GM18520 (cell line): ENCODE measurements around the gene PHLDA3.
A peak's percentile ranks its signal among the peaks of the same experiment; 100 is the strongest.

ENCODE experiments used
- ATAC-seq: cut with Tn5 transposase; IDR thresholded peaks from one replicate; pipeline ENCODE4 v1.9.1; 2021; ENCODE audit not compliant: unreplicated experiment

Gene PHLDA3

DNA sequence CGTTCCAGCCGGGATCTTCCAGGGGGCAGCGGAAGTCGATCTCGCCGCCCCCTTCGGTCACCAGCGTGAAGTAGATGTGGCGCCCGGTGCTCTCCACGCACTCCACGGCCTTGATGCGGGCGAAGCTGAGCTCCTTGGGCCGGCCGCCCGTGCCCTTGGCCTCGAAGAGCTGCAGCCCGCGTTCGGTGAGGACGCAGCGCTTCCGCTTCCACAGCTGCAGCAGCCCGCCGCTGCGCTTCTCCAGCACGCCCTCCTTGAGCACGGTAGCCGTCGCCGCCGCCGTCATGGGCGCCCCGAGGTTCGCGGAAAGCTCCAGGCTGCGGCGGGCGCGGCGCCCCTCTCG lies 516 bp downstream of the PHLDA3 start:
- ATAC-seq: peak; percentile 18

DNA sequence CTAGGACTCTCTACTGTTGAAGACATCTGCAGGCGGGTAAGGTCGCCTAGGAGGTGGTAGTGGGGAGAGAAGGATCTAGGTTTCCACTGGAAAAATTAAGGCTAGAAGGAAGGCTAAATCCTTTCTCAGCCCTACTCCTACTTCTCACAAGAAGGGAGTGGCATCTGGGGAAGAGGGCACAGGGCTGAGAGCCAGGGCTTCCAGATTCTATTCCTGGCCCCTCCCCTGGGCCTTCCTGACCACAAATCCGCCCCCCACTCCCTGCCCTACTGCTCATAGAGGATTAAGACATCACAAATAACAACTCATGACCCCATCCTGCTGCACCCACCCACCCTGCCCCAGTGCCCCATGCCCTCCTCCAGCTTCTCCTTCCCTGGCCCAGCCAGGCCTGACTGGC lies 2.5 kb downstream of the PHLDA3 start:
- ATAC-seq: no peak

DNA sequence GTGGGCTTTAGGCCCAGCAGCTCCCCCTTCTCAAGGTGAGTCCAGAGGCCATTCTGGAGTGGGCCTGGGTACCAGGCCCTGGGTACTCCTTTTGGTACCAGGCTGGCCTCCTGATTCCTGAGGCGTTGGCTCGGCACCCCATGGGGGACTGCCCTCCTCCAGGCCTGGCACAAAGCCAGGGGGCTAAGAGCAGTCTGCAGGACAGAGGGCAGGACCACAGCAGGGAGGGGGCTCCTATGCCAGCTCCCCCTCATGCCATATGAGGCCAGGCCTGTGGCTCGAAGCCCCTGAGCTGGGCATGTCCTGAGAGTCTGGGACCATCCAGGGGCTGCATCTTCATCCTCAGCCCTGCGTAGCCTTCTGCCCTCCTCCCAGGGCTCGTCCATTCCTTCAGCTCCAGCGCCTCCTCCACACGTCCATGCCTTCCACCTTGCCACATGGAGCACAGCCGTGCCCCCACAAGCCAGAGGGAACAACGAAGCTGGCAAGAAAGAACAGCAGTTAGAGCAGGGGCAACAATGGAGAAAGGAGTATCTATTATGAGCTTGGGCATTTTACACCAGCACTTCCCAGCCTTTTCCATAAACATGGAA lies 3.2 kb downstream of the PHLDA3 start:
- ATAC-seq: no peak

DNA sequence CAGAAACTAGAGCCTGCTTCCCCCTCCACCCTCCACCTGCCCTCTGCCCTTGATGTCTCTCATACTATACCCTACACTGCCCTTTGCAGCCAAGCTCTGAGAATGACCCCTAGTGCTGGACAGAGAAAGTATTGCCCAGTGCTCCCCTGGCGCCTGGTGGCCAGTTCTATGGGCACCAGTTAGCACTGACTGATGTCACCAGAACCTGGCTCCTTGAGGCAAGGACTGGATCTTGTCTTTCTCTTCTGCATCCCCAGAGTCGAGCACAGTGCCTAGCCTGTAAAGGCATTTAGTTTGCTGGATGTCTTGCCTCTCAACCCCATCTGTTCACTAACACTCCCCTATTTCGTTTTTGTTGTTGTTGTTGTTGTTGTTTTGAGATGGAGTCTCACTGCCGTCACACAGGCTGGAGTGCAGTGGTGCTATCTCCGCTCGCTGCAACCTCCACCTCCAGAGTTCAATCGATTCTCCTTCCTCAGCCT lies 5.9 kb downstream of the PHLDA3 start:
- ATAC-seq: no peak

DNA sequence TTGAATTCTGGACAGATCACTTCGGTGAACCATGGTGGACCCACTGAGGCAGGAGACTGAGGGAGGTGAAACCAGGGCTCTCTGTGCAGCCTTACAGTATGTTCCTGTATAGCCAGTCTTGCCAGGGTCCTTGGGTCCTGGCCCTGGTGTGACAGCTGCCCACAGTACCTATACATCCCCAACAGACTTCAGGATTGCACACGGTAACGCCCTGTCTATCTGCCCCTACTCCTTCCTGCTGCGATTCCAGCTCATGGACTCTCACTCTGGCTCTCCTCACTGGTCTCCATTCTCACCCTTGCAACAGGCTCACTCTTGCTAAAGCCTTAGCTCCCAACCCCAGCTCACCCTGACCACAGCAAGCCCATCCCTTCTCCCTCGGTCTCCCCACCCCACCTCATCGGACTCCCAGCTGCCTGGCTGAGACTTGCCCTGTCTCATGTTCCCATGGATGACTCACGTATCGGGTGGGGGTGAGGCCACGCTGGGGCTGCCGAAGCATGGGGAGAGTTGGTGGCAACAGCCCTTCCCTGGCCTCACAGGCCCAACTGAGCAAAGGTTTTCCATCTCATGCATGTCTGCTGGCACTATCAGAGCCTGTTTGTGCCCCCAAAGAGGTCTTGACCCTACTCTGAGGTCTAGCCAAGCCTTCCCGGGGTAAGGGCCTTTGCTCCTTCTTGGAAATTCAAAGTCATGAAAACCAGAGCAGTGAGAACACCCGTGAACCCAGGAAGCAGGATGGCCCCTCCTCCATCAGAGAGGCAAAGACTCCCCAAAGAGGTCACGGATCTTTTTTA lies 7.1 kb downstream of the PHLDA3 start:
- ATAC-seq: no peak

DNA sequence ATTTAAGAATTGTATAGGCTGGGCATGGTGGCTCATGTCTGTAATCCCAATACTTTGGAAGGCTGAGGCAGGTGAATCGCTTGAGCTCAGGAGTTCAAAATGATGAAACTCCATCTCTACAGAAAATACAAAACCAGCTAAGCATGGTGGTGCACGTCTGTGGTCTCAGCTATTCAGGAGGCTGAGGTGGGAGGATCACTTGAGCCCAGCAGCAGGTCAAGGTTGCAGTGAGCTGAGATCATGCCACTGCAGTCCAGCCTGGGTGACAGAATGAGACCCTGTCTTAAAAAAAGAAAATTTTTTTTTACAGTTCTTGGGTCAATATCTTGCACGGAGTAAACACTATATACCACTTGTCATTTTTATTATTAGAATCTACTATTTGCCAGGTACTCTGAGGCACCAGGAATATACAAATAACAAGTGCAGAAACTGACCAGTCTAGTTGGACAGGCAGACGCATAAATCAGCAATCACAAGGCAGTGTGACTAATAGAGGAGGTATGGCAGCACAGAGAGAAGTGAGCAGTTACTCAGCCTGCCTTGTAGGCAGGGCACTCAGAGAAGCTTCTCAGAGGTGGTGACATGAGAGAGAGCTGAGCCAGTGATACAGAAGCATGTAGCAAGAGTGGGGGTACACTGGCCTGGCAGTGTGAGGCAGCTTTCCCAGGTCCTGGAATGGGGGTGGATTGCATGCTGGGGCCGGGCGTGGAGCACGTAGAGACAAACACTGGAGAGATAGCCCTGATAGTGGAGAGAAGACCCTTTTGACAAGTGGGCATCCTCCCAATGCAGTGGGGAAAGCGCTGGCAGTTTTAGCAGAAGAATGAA lies 8.0 kb downstream of the PHLDA3 start:
- ATAC-seq: no peak

DNA sequence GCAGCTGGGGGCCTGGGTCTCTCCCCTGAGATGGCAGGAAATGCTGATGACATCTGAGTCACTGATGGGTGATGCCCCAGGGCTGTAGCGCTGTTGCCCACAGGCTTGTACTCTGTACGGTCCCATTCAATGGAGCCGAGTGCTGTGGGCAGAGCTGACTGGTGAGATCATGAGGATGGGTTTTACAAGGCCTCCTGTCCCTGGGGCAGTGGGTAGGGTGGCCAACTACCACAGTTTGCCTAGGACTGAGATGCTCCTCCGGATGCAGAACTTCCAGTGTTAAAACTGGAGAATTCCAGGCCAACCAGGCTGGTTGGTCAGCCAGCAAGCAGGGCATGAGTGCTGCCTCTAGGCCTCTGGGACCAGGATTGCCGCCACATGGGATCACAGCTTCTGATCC lies 9.2 kb downstream of the PHLDA3 start:
- no peak for ATAC-seq

DNA sequence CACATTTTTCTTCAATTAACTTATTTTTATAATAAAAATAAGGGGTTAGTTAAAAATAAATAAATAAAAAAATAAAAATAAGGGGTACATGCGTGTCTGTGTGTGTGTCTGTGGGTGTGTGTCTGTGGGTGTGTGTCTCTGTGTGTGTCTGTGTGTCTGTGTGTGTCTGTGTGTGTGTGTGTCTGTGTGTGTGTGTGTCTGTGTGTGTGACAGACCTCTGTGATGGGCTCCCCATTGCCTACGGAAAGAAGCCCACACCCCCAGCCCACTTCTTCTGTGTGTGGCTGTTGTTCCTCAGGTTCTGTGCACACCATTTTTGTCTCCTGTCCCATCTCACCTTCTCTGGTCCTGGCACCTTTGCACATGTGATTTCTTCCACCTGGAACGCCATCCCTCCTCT lies 9.9 kb downstream of the PHLDA3 start:
- no peak for ATAC-seq

DNA sequence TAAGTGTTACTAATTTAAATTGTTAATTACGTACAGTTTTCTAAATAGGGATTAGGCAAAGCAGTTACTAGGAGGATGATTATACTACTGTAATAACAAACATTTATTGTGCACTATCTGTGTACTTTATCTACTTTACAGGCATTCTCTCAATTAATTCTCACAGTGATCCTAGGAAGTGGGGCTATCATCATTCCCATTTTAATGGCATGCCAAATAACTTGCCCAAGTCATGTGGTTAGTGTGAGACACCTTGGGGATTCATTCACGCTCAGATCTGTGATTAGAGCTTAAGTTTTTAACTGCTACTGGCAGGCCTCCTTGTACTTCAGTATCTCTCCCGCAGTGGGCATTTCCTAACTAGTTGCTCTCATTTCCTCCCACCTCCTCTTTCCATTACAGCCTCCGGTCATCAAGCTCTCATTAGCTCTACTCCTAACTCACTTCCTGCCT lies 11.5 kb downstream of the PHLDA3 start:
- no peak for ATAC-seq

DNA sequence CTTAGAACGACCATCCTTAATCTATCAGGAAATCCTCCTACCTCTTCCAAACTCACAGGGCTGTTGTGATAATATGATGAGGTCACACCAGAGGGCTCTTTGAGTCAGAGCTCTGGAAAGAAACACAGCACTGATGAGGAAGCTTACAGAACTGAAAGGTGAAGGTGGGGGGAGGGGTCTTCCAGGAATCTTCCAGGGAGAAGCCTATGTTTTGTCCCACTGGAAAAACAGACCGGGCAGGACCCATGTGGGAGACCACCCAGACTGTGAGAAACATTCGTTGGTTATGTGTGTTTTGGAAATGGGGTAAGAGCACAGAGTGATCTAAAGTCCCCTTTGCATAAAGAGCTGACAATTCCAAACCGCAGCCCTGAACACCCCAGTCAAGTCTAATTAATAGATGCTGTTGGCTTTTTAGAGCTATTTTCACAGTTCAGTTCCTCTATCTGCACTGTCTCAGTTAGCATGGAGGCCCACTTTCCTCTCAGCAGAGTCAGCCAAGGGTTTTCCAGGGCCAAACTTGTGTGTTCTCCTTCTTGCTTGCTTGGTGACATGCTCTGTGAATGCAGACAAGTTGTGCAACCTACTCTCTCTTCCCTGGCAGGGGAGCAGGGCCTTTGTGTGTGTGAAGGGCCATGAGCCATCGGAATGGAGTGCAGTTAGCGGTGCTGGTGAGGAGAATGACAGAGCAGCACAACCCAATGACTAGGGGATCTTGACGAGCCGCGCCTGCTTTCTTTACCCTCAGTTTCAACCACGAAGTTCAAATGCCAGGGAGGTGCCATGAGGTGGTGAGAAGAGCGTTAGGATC lies 12.3 kb downstream of the PHLDA3 start:
- ATAC-seq: no peak

DNA sequence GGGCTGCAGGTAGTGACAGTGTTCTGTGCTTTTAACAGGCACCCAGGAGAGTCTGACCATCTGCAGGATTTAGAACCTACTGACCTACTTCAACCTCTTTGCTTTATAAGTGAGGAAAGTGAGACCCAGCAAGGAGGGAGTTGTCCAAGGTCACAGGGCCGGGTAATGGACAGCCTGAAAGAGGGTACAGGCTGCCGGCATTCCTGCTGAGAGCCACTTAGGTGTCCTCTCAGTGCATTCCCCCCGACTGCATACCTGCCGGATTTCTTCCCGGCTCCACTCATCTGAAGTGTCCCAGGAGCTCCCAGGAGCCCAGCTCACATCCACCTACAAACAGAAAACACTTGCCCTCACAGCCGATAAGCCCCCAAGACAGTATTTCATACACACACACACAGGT lies 13.9 kb downstream of the PHLDA3 start:
- ATAC-seq: no peak

DNA sequence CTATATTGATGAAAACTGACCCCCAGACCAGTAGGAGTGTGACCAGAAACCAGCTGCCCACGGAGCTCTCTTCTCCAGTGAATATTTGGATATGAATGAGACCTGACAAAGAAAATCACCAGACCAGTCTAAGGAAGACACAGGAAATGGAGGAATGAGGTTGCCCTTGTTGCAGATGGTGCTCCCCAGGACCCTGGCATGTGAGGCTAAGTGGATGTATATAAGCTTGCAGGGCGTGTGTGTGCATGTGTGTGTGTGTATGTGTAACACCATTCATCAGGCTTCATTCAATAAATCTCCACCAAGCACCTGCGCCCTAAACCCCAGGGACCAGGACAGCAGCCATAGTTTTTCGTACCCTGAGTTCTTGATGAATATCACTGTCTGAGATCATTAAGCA lies 14.4 kb downstream of the PHLDA3 start:
- no peak for ATAC-seq

DNA sequence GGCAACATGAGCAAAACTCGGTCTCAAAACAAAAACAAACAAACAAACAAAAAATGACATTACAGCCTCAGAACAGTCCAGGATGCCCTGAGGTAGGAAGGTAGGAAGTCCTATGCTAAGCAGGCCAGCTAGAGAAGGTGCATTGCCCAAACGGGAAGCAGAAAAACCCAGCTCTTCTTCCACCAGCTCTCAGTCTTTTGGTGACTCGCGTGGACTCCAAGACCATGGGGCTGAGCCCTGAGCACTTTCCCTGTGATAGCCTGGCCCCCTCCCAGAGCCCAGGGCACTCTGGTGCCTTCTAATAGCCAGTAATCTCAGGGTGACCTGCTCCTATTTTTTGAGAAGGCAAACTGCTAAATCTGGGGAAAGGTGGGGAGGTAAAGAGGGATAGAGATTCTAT lies 16.1 kb downstream of the PHLDA3 start:
- no peak for ATAC-seq

DNA sequence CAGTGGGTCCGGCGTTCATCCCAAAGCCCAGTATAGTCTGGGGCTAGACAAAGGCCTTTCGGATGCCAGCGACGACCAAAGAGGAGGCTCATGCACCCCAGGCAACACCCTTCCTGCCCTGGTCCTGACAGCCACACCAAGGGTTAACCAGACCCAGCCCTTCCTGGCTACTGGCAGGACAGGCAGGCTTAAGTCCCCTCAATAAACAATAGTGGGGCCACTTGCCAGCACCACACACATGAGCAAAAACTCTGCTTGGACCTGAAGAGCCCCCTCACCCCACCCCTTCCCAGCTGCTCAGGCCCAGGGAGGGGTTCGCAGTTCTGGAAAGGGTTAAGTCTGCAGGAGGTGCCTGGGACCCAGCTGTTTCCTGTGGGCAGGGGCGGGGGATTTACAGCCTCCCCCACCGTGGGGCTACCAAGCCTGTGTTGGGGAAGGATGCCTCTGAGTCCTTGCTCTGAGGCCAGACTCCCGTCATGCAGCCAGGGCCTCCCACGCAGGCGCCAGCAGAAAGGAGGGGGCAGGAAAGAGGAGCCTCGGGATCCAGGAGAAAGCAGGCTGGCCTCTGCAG lies 18.2 kb downstream of the PHLDA3 start:
- no peak for ATAC-seq

DNA sequence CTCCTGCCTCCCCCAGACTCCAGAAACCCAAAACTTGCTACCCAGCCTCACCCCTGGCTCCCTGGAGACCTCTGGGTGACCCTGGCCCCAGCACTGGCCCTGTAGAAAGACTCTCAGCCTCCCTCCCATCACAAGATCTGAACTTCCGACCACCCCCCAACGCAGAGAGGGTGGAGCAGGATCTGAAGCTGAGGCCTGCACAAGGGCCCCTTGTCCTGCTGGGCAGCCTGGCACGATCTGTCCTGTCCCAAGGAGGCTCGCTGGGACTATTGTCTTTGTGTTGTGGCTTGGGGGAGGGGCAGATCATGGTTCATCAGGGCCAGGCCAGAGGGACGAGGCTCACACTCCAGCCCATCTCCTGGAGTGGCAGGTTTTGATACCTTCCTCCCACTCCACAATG lies 20.0 kb downstream of the PHLDA3 start:
- ATAC-seq: no peak

DNA sequence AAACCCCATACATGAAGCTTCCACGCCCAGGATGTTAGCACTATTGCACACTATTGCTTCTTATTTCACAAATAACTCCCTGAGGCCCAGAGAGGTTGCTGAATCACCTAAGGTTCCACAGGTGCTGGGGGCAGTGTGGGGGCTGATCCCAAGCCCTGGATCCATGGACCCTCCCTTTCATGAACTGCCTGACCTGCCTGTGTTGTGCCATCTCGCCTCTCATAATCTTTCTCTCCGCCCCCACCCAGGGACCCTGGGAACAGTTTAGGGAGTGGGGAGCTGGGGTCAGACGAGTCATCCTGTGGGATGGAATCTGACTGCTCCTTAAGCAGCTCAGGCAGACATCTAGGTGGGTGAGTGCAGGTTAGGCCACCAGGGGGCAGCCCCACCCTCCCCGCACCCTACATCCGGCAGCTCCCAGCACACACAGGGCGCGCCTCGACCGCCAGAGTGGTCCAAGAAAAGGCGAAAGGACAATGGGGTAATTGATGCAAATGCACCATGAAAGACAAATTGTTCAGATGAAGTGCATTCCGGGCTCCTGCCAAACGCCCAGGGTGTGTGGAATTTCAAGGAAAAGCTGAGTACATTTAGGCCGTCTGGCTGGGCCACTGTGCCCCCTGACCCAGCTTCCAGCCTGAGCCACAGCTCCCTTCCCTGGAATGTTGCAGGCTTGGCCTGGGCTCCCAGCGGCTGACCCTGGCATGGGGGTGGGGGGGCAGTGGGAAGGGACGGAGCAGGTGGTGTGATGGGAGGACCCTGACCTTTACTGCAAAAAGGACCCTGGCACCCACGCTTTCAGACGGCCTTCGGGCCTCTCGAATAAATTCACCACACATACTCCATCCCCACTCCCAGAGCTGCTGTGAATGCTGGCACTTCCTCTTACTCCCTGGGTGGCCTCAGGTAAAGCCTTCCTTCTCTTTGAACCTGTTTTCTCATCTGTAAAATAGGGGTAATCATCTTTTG lies 20.8 kb downstream of the PHLDA3 start:
- no peak for ATAC-seq

DNA sequence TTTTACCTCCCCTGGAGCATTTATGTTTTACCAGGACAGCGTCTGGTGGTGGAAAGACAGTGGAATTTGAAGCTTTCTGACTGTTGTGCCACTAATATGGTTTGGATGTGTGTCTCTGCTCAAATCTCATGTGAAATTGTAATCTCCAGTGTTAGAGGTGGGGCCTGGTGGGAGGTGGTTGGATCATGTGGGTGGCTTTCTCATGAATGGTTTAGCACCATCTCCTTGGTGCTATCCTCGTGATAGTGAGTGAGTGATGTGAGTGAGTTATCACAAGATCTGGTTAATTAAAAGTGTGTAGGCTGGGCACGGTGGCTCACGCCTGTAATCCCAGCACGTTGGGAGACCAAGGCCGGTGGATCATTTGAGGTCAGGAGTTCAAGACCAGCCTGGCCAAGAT lies 23.7 kb downstream of the PHLDA3 start:
- ATAC-seq: no peak

DNA sequence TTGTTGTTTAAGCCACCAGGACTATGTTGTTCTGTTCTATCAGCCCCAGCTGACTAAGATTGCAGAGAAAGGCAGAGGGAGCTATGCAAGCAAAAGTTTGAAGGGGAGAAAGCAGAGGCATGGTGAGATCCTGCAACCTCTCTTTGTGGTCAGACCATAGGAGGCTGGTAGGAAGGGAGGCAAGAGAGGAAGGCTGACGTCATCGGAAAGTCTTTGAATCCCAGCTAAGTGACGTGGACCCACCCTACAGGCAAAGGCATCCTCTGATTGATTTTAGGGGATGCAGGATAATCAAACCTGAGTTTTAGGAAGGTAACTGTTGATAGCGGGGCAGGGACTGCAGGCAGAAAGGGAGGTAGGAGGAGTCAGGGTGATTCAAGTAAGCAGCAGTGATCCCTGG lies 24.2 kb downstream of the PHLDA3 start:
- ATAC-seq: no peak

DNA sequence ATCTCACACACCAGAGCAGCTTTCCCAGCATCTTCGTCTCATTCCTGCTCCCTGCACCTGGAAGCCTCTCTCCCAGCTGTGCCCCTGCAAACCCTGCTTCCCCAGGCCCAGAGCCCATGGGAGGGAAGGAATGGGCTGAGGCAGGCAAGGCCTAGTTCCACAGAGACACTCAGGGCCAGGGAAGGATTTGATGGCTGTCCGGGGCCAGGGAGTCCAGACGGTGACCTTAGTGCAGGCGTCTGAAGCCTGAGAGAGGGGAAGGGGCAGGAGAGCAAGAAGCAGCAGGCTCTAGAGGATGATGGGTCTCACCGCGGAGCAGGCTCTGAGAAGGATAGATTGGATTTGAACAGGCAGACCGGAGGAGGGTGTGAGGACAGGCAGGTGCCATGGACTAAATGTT lies 25.2 kb downstream of the PHLDA3 start:
- ATAC-seq: no peak

DNA sequence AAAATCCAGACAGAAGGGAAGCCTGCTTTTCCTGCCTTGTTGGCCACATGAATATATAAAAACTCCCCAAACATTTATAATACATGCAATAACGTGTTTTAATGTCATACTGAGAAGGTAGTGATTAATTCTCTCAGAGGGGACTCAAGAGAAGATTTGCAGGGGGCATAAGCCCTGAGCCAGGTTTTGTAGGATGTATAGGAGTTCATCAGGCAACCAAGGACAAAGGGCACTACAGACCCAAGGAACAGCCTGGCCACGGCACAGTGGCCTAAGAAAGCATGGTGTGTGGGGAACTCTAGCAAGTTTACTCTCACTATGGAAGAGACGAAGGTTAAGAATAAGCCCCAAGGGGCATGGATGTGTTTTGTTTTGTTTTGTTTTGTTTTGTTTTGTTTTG lies 32.0 kb downstream of the PHLDA3 start:
- ATAC-seq: no peak
